ENCODE results near the gene MTURN. TPM values are rescaled to one million over a fixed set of nuclear protein-coding genes. Genes with fewer than 3 reads are reported as not detected.

MTURN gene
- total RNA-seq, 4 donors from 2014 or later: 36.9 to 59.7 (median 45.6) TPM

GRCh38 chr7:30181211-30181610 is 46.4 kb downstream of the MTURN start:
- DNase-seq (ENCODE audit: low spot score in 2 of 2): no peak
- TF ChIP-seq POLR2A (IDR thresholded peaks at IDR 0.05) (no peak), CTCF (IDR thresholded peaks at IDR 0.05) (no peak)
- WGBS, 2 donors: 65 to 78% methylated on average over 6 of the region's 6 CpGs
- no peak overlapping the region for H3K4me3 ChIP-seq (ENCODE audit: low read depth, poor library complexity, severe bottlenecking)
- intact Hi-C loops (cut with DNase I; ENCODE audit: low total_unique reads): no loop called here

GRCh38 chr7:30181736-30182522 is 47.1 kb downstream of the MTURN start:
- WGBS, 2 donors: 71 to 76% methylated on average over 7 of the region's 7 CpGs
- no peak overlapping the region for H3K4me3 ChIP-seq (ENCODE audit: low read depth, poor library complexity, severe bottlenecking)
- TF ChIP-seq CTCF (IDR thresholded peaks at IDR 0.05) (no peak), POLR2A (IDR thresholded peaks at IDR 0.05) (no peak)
- intact Hi-C loops (cut with DNase I; ENCODE audit: low total_unique reads): no loop called here
- no peak for DNase-seq (ENCODE audit: low spot score in 2 of 2)

GRCh38 chr7:30182814-30183213 is 48.0 kb downstream of the MTURN start:
- intact Hi-C loops (cut with DNase I; ENCODE audit: low total_unique reads): no loop called here
- DNase-seq (ENCODE audit: low spot score in 2 of 2): no peak
- 90 to 91% methylated on average over 2 of the region's 2 CpGs for WGBS, 2 donors
- TF ChIP-seq POLR2A (IDR thresholded peaks at IDR 0.05): no peak
- TF ChIP-seq CTCF (IDR thresholded peaks at IDR 0.05): no peak
- H3K4me3 ChIP-seq (ENCODE audit: low read depth, poor library complexity, severe bottlenecking): no peak overlapping the region

- no peak overlapping the region for H3K4me3 ChIP-seq (ENCODE audit: low read depth, poor library complexity, severe bottlenecking)
- intact Hi-C loops (cut with DNase I; ENCODE audit: low total_unique reads): no loop called here
- no peak for TF ChIP-seq POLR2A (IDR thresholded peaks at IDR 0.05)
- no peak for TF ChIP-seq CTCF (IDR thresholded peaks at IDR 0.05)
- 66 to 72% methylated on average over 4 of the region's 4 CpGs for WGBS, 2 donors
- DNase-seq (ENCODE audit: low spot score in 2 of 2): no peak
Measured at GRCh38 chr7:30183749-30184369, 49.1 kb downstream of the MTURN start.

- WGBS, 2 donors: 68 to 78% methylated on average over 4 of the region's 4 CpGs
- TF ChIP-seq POLR2A (IDR thresholded peaks at IDR 0.05) (no peak), CTCF (IDR thresholded peaks at IDR 0.05) (no peak)
- peak in 1 of 2 donors; percentile 80 for DNase-seq (ENCODE audit: low spot score in 2 of 2)
- intact Hi-C loops (cut with DNase I; ENCODE audit: low total_unique reads): no loop called here
- H3K4me3 ChIP-seq (ENCODE audit: low read depth, poor library complexity, severe bottlenecking): no peak overlapping the region
Measured at GRCh38 chr7:30184791-30185487, 50.2 kb downstream of the MTURN start.
